ENCODE measurements around the gene TCP11L1.

- TF ChIP-seq EZH2 (IDR thresholded peaks at IDR 0.05; ENCODE audit: low read length, unreplicated experiment) (no peak), CTCF (conservative IDR thresholded peaks at IDR 0.05; ENCODE audit: low read depth, low read length) (no peak), EZH2phosphoT487 (IDR thresholded peaks at IDR 0.05; ENCODE audit: borderline replicate concordance, low read length) (no peak)
Measured at GRCh38 chr11:33109294-33109895, 70.0 kb downstream of the TCP11L1 start.

Data from PC-3 (cell line).